T-helper 17 cell (primary cell): ENCODE results near the gene SLC38A3. TPM values are rescaled to one million over a fixed set of nuclear protein-coding genes. Genes with fewer than 3 reads are reported as not detected.
"Not testable (repeated sequence)": the region's sequence is repeated elsewhere in the genome, so short reads cannot be mapped to it uniquely, and the experiment has no call there.

Source experiments
- ATAC-seq: fragments of 150-1000 bp; cut with Tn5 transposase; 2 replicates; pipeline ENCODE4 v1.10.0; 2021; ENCODE audit warnings: mild to moderate bottlenecking, moderate library complexity
- DNase-seq, 3 donors: peaks; one replicate each; pipeline versions ENCODE4 v3.0.0 to v3.0.0-alpha.2; 2020 to 2021
- H3K9me3 ChIP-seq: one replicate; pipeline ENCODE4 v1.7.0; 2013; ENCODE audit warnings: low read length, mild to moderate bottlenecking; ENCODE audit not compliant: control insufficient read depth, poor library complexity, severe bottlenecking
- H3K27ac Mint-ChIP-seq: one replicate; pipeline ENCODE4 v1.8.0; 2022; ENCODE audit warnings: mild to moderate bottlenecking, moderate library complexity, mixed read lengths
- H3K27me3 Mint-ChIP-seq: one replicate; pipeline ENCODE4 v1.8.0; 2022; ENCODE audit warnings: mixed read lengths
- H3K36me3 Mint-ChIP-seq: one replicate; pipeline ENCODE4 v1.8.0; 2022; ENCODE audit warnings: low read depth, mixed read lengths
- H3K4me1 Mint-ChIP-seq: one replicate; pipeline ENCODE4 v1.8.0; 2022; ENCODE audit warnings: mild to moderate bottlenecking, mixed read lengths
- H3K4me3 Mint-ChIP-seq: one replicate; pipeline ENCODE4 v1.8.0; 2022; ENCODE audit warnings: mild to moderate bottlenecking, moderate library complexity, mixed read lengths
- total RNA-seq, 4 donors: library from RNA in 2 of 4; stranded (reverse) in 2 of 4; gene quantifications; one replicate each; pipeline ENCODE4 v1.2.3 and lab custom pipeline; 2022 to 2026

The SLC38A3 gene
- total RNA-seq, 2 donors from 2014 or later, result 0.78 TPM; not detected in 1

DNA sequence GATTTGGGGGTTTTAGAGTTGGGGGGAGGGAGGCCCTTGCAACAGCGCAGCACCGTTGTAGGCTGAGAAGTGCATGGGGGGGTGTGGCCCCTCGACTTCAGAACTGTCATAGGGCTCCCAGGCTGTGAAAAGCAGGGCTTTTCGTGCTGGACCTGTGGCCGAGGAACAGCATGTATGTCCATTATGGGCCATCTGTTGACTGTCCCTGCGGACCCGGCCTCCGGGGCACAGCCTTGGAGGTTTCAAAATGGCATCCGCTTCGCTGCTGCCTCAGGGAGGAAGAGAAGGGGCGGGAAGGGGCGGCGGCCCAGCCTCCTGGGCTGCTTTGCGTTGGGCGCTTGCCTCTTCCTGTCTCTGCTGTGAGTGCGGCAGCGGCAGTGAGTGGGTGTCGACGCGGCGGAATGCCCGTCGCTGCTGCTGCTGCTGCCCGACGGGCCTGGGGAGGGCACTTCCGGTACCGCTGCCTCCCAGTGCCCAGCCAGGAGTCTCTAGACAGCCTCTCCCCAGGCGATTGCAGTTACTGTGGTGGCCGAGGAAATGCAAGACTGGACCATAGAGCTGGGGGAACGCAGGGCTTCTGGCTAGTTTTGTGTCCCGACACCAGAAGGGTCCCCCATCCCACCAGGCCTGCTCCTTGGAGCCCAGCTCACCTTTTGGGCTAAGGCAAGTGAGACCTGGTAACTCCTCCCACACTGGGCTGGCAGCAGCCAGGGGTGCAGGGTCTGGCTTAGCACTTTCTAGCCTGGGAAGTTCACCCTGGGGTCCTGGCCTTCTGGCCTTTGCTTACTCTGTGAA, 32.9 kb downstream of the SLC38A3 start:
- Mint-ChIP-seq H3K4me3 (peak overlapping the region; percentile 99), H3K27me3 (no peaks in the 10 kb centered on the region), H3K27ac (peak overlapping the region; percentile 95), H3K4me1 (peaks cover 48% of the 10 kb centered on the region), H3K36me3 (peaks cover 7% of the 10 kb centered on the region)
- H3K9me3 ChIP-seq, result no peaks in the 10 kb centered on the region
- ATAC-seq (peak; percentile 54), DNase-seq (peak; percentile 76 to 80 (median 78))

DNA sequence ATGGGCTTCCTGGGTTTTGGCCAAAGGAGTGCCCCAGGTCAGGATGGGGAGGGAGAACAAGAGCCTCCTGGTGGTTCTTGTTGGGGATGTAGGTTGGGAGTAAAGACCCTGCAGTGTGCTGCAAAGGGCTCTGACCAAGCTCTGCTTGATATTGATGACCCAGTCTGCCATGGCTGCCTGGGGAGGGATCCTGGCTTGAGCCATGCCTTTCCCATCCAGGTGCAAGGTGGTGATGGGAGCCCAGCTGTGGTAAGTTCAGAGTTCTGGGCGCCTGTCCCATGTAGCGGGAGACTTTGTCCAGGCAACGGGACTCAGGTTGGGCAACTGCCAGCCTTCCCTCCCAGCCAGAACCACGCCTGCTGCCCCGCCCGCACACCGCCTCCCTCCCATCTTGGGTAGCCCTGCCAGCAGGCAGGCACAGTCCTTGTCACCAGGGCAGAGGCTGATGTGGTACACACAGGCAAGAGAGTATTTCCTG, 33.5 kb downstream of the SLC38A3 start:
- ATAC-seq (no peak), DNase-seq (no peak)
- Mint-ChIP-seq H3K36me3 (peaks cover 7% of the 10 kb centered on the region), H3K4me1 (peaks cover 46% of the 10 kb centered on the region), H3K27me3 (no peaks in the 10 kb centered on the region), H3K27ac (peak overlapping the region; percentile 95), H3K4me3 (peak overlapping the region; percentile 99)
- H3K9me3 ChIP-seq, result no peaks in the 10 kb centered on the region

DNA sequence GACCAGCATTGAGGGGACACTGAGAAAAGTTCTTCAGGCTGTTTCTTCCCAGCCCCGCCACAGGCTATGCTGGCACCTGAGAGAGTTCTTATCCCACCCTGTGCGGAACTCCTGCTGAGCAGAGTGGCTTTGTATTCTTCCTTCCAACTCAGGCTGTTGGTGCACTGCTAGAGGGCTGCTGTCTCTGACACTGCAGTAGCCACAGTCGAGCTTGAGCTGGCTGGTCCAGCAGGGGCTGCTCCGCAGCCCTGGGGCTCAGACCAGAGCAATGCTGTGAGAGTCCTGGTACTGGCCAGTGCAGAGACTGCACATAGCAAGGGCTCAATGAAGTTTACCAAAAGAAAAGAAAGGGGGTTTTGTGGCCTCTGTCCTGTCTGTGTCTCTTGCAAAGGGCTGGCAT, 34.6 kb downstream of the SLC38A3 start:
- Mint-ChIP-seq H3K36me3 (peaks cover 7% of the 10 kb centered on the region), H3K27ac (peak overlapping the region; percentile 95), H3K4me1 (peaks cover 53% of the 10 kb centered on the region), H3K4me3 (peak overlapping the region; percentile 99), H3K27me3 (no peaks in the 10 kb centered on the region)
- DNase-seq, result no peak
- H3K9me3 ChIP-seq, result no peaks in the 10 kb centered on the region
- ATAC-seq, result no peak

DNA sequence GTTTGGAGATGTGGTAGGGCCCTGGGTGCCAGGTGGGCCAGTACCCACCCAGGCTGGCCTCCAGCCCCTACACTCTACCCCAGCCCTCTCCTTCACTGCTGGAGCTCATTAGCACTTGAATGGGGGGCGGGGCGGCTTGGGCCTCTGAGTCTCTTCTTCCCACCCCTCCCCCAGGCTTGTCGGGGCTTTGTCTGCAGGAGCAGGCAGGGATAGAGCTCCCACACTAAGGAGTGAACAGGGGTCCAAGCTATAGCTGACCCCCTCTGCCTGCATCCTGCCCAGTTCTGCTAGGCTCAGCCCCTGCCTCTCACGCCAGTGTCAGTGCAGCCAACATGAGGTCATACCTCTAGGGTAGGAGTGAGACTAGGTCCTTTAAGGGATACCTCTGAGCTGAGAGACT, 36.1 kb downstream of the SLC38A3 start:
- DNase-seq (no peak), ATAC-seq (no peak)
- no peaks in the 10 kb centered on the region for H3K27me3 Mint-ChIP-seq
- peaks cover 7% of the 10 kb centered on the region for H3K36me3 Mint-ChIP-seq
- peak overlapping the region; percentile 95 for H3K27ac Mint-ChIP-seq
- H3K4me1 Mint-ChIP-seq, result peaks cover 57% of the 10 kb centered on the region
- peak overlapping the region; percentile 78 for H3K4me3 Mint-ChIP-seq
- H3K9me3 ChIP-seq, result no peaks in the 10 kb centered on the region

DNA sequence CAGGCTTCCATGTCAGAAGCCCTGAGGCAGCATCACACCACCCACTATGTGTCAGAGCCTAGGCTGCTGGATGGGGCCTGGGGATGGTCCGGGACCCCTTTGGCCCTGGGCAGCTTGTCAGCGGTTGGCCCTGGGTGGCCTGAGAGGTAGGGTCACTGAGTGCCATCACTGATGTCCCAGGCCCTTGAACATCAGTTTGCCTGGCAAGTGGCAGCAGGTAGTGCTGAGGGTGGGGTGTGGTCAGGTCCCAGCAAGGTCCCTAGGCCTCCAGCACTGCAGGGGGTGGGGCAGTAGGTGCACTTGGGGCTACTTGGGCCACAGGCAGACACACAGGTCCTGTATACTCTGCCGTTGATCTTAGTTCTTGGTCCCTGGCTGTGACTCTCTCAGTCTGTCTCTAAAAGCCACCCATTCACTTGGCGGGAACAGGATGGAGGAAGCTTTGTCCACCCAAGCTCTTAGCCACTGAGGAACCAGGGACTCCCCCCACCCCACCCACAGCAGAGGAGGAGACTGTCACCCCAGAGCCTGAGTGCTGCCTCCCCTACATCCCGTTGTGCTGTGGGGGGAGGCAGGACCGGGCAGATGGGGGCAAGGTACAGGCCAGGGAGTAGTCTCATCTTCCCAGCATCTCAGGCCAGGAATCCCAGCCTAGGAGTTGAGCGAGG, 36.8 kb downstream of the SLC38A3 start:
- no peaks in the 10 kb centered on the region for H3K9me3 ChIP-seq
- Mint-ChIP-seq H3K27me3 (no peaks in the 10 kb centered on the region), H3K4me1 (peaks cover 63% of the 10 kb centered on the region), H3K4me3 (peak overlapping the region; percentile 78), H3K27ac (peak overlapping the region; percentile 95), H3K36me3 (peaks cover 6% of the 10 kb centered on the region)
- no peak for ATAC-seq
- no peak for DNase-seq

DNA sequence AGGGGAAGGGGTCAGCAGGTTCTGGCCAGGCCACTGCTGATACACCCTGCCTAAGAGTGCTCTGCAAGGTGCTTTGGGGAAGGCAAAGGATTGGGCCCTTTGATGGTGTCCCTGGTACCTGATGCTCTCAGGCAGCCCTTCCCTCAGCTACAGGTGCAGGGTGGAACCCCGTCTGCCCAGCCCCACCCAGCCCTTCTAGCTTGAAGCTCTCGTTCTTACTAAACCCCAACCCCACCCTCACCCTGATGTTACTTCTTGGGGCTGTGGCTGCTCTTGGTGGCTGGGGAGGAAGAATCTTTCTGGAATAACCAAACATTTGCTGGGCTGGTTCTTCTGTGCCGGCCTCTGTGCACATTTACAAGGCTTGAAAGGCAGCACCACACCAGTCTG, 37.3 kb downstream of the SLC38A3 start:
- H3K36me3 Mint-ChIP-seq, result peaks cover under 1% of the 10 kb centered on the region

DNA sequence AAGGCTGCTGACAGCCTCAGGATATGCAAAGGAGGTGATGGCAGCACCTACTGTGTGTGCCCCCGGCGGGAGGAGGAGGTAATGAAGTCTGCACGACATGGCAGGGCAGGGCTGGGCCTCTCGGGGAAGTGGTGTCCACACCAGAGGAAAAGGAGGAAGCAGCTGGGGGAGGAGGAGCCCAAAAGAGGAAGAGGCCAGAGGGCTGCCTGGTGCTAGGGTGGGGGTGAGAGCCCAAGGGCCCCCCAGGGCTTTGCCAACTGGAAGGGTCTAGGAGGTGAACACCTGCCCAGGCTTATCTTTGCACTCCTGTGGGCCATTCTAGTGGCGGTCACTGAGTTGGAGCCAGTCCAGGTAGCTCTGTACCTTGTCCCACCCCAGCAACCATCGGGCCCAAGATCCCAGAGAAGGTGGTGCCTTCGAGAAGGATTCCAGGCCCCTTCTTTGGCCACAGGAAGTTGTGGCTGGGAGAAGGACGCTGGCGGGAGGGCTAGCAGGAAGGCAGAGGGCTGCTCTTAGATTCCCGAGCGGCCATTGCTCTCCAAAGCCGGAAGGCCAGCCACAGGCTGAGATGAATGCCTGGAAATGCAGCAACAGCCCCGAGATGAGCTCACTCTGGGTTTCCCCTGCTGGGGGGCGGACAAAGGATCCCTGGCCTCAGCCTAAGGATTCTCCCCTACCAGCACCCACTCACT, 37.9 kb downstream of the SLC38A3 start:
- ATAC-seq (no peak), DNase-seq (peak in 1 of 3 donors; percentile 50)
- peak overlapping the region; percentile 95 for H3K27ac Mint-ChIP-seq
- H3K4me1 Mint-ChIP-seq, result peaks cover 66% of the 10 kb centered on the region
- no peaks in the 10 kb centered on the region for H3K36me3 Mint-ChIP-seq
- H3K27me3 Mint-ChIP-seq, result no peaks in the 10 kb centered on the region
- H3K9me3 ChIP-seq, result no peaks in the 10 kb centered on the region
- H3K4me3 Mint-ChIP-seq, result peak overlapping the region; percentile 85

More for the DNA sequence above, 37.3 kb downstream of the SLC38A3 start:
- Mint-ChIP-seq H3K4me3 (peak overlapping the region; percentile 85), H3K27me3 (no peaks in the 10 kb centered on the region), H3K4me1 (peaks cover 65% of the 10 kb centered on the region), H3K27ac (peak overlapping the region; percentile 95)
- ATAC-seq (no peak), DNase-seq (no peak)
- H3K9me3 ChIP-seq, result no peaks in the 10 kb centered on the region

DNA sequence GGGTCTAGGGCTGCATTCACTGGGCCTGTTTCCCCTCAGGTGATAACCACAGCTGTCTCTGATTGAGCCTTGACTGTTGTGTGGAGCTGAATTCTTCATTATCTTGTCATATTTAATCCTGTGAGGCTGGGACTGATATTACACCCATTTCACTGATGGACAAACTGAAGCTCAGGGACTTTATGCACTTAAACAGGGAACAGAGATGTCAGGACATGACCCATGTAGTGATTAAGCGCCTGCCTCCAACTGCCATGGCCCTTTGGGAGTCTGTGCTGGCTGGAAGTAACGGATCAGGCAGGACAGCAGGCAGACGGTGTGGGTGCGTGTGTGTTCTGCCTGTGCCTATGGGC, 38.4 kb downstream of the SLC38A3 start:
- Mint-ChIP-seq H3K27ac (peak overlapping the region; percentile 95), H3K4me1 (peaks cover 64% of the 10 kb centered on the region), H3K27me3 (no peaks in the 10 kb centered on the region), H3K36me3 (peaks cover 2% of the 10 kb centered on the region), H3K4me3 (peak overlapping the region; percentile 31)
- no peak for ATAC-seq
- no peaks in the 10 kb centered on the region for H3K9me3 ChIP-seq
- no peak for DNase-seq

DNA sequence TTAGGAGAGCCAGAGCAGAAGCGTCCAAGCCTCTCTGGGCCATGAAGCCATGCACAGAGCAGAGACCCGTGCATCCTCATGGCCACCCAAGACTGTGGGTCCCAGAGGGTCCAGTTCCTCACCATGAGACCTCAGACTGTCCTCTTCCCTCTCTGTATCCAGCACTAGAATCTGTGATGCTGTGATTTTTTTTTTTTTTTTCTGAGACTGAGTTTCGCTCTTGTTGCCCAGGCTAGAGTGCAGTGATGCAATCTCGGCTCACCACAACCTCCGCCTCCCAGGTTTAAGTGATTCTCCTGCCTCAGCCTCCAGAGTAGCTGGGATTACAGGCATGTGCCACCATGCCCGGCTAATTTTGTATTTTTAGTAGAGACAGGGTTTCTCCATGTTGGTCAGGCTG, 39.7 kb downstream of the SLC38A3 start:
- not testable (repeated sequence) for DNase-seq, H3K9me3 ChIP-seq, ATAC-seq, H3K36me3 Mint-ChIP-seq, H3K27me3 Mint-ChIP-seq
- Mint-ChIP-seq H3K27ac (peak overlapping the region; percentile 95), H3K4me1 (peaks cover 53% of the 10 kb centered on the region), H3K4me3 (peak overlapping the region; percentile 84)

DNA sequence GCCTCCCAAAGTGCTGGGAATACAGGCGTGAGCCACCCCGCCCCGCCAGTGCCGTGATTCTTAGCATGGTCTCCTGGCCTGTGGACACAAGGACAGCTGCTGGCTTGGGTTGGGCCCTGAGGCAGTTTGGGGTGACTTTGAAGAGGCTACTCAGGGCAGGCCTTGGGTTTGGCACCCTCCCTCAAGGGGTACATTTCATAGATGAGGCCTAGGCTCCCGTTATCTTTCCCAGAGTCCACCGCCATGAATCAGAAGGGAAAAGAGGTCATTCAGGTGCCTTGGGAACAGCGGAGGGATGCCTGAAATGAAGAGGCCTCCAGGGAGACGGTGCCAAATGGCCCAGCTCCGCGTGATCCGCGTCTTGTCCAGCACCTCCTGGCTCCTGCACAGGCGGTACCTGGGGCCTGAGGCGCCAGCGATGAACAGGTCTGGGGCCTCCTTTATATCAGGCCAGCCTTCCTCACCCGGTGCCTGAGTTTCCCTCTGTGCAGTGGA, 40.2 kb downstream of the SLC38A3 start:
- no peak for ATAC-seq
- DNase-seq, result no peak
- Mint-ChIP-seq H3K27ac (peak overlapping the region; percentile 95), H3K4me1 (peaks cover 53% of the 10 kb centered on the region), H3K4me3 (peak overlapping the region; percentile 84), H3K36me3 (peaks cover 2% of the 10 kb centered on the region), H3K27me3 (no peaks in the 10 kb centered on the region)
- H3K9me3 ChIP-seq, result no peaks in the 10 kb centered on the region

DNA sequence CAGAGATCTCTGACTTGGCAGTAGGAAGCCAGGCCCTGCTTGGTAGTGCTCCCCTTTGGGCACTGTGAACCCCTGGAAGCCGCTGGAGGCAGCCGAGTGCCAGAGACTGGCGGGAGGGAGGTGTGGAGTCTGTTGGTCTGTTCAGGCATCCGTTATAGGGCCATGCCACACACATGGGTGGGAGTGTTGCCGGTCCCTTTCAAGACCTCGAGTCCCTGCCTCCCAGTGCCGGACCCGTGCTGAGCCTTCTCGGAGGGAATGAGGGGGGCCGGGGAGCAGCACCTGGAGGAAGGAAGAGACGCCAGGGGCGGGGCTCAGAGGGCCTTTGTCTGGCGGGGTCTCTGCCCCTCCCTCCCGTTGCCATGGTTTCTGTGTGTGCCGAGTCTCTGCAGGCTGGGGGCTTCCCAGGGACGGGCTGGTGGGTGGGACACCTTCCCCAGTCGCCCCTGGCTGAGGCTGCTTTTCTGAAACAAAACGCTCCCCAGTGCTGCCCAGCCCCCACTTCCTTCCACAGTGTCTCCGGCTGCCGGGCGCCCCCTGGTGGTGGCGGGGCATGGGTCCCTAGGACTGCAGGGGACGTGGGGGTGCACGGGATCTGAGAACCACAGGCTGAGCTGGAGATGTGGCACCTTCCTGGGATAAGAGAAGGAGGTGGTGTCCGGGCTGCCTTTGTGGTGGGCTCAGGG, 40.9 kb downstream of the SLC38A3 start:
- peak overlapping the region; percentile 84 for H3K4me3 Mint-ChIP-seq
- no peaks in the 10 kb centered on the region for H3K27me3 Mint-ChIP-seq
- DNase-seq (peak; percentile 92 to 99 (median 98)), ATAC-seq (peak; percentile 85)
- no peaks in the 10 kb centered on the region for H3K9me3 ChIP-seq
- H3K36me3 Mint-ChIP-seq, result peaks cover 2% of the 10 kb centered on the region
- peak overlapping the region; percentile 95 for H3K27ac Mint-ChIP-seq
- H3K4me1 Mint-ChIP-seq, result peaks cover 54% of the 10 kb centered on the region

DNA sequence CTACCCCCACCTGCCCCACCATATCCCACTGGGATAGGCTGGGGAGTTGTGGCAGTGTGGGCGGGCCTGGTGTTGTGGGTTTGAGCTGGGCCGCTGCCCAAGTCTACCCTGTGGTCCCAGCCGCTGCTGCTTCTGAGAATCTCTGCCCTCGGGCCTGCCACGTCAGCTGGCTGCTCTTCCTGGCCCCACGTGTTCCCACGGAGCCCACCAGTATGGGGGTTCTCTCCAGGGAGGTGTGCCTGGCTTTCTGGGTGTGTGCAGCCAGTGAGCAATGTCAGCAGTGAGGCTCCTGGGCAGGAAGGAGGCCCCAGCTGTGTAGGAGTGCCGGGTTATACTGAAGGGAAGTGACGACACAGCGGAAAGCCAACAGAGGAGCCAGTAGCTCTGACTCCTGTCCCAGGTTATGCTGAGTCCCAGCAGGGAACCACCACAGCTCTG, 41.5 kb downstream of the SLC38A3 start:
- Mint-ChIP-seq H3K4me1 (peaks cover 54% of the 10 kb centered on the region), H3K27me3 (no peaks in the 10 kb centered on the region), H3K4me3 (peak overlapping the region; percentile 84), H3K27ac (peak overlapping the region; percentile 95), H3K36me3 (peaks cover 2% of the 10 kb centered on the region)
- H3K9me3 ChIP-seq, result no peaks in the 10 kb centered on the region
- ATAC-seq (peak; percentile 84), DNase-seq (peak; percentile 51 to 69 (median 53))
